IMR-90 (cell line): ENCODE measurements around the gene PPP1R14C.

Experiments
- CTCF ChIP-seq: conservative IDR thresholded peaks from 2 replicates; pipeline ENCODE4 v1.5.1; 2012; ENCODE audit warnings: mild to moderate bottlenecking, low read depth, low read length, improper control_type of control experiment
- MAFK ChIP-seq: IDR thresholded peaks from 2 replicates; pipeline ENCODE4 v1.6.1; 2012; ENCODE audit warnings: low read depth, low read length, improper control_type of control experiment
- POLR2A ChIP-seq: IDR thresholded peaks from 2 replicates; pipeline ENCODE4 v1.6.1; 2012; ENCODE audit warnings: mild to moderate bottlenecking, low read depth, low read length
- TF ChIP-seq, protein P1 (sequence below): fragments of 150-350 bp; IDR thresholded peaks from 2 replicates; pipeline ENCODE4 v1.6.1; 2017; ENCODE audit warnings: mild to moderate bottlenecking, antibody characterized with exemption, low read length, low read depth

DNA sequence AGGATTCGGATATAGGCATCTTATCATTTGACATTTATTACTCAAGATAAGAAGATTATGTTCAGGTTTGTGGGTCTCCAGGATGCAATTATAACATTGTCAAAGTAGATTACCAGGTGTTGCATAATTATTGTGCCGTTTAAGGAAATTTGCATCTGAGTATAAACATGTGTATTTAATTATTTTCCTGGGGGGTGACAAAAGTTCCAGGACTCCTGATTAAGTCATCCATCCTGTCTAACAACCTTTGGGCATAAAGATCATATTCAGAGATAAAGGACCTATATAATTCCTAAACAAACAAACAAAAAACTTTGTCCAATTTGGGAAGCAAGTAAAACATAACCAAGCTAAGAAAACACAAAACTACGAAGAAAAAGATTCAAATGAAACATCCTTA, 3.3 kb upstream of the PPP1R14C start:
- TF ChIP-seq CTCF = no peak
- TF ChIP-seq MAFK = no peak
- TF ChIP-seq POLR2A = no peak
- TF ChIP-seq, protein P1, sequence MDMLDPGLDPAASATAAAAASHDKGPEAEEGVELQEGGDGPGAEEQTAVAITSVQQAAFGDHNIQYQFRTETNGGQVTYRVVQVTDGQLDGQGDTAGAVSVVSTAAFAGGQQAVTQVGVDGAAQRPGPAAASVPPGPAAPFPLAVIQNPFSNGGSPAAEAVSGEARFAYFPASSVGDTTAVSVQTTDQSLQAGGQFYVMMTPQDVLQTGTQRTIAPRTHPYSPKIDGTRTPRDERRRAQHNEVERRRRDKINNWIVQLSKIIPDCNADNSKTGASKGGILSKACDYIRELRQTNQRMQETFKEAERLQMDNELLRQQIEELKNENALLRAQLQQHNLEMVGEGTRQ = no peak
